Mesenchymal stem cell (in vitro differentiated cells and primary cell): ENCODE data around the gene SYPL1.

ENCODE experiments used
- DNase-seq: peaks from one replicate; pipeline ENCODE4 v3.0.0-alpha.2; 2013
- H2AFZ ChIP-seq: one replicate; pipeline ENCODE4 v1.6.1; 2013; ENCODE audit warnings: low read depth, mild to moderate bottlenecking, control low read depth, inconsistent platforms, low read length, moderate library complexity
- H2AK5ac ChIP-seq: 2 replicates; pipeline ENCODE4 v1.6.1; 2013; ENCODE audit warnings: low read length, moderate library complexity, mild to moderate bottlenecking, inconsistent platforms; ENCODE audit not compliant: severe bottlenecking
- H2BK120ac ChIP-seq: one replicate; pipeline ENCODE4 v1.6.1; 2013; ENCODE audit warnings: low read depth, mild to moderate bottlenecking, inconsistent platforms, low read length, moderate library complexity
- H2BK12ac ChIP-seq, 2 experiments: one replicate each; pipeline ENCODE4 v1.6.1; 2013; ENCODE audit warnings: inconsistent platforms in 2 of 2, low read length in 2 of 2, mild to moderate bottlenecking in 2 of 2, moderate library complexity in 2 of 2, control low read depth in 1 of 2
- H2BK15ac ChIP-seq: one replicate; pipeline ENCODE4 v1.6.1; 2013; ENCODE audit warnings: mild to moderate bottlenecking, low read depth, inconsistent platforms; ENCODE audit not compliant: poor library complexity, severe bottlenecking
- H2BK5ac ChIP-seq: 2 replicates; pipeline ENCODE4 v1.6.1; 2013; ENCODE audit warnings: low read depth, mild to moderate bottlenecking, low read length, control low read depth, inconsistent platforms; ENCODE audit not compliant: poor library complexity, severe bottlenecking
- H3K14ac ChIP-seq, 2 experiments: one replicate each; pipeline ENCODE4 v1.6.1; 2013; ENCODE audit warnings: inconsistent platforms in 2 of 2, low read length in 2 of 2, control low read depth in 1 of 2, mild to moderate bottlenecking in 1 of 2, moderate library complexity in 1 of 2
- H3K18ac ChIP-seq, 2 experiments: one replicate each; pipeline ENCODE4 v1.6.1; 2013; ENCODE audit warnings: inconsistent platforms in 2 of 2, low read length in 2 of 2, control low read depth in 1 of 2, low read depth in 1 of 2, mild to moderate bottlenecking in 1 of 2
- H3K23ac ChIP-seq, 2 experiments: one replicate each; pipeline ENCODE4 v1.6.1; 2013; ENCODE audit warnings: inconsistent platforms in 2 of 2, low read length in 2 of 2, mild to moderate bottlenecking in 2 of 2, moderate library complexity in 2 of 2, control low read depth in 1 of 2
- H3K27ac ChIP-seq: 2 replicates; pipeline ENCODE4 v1.5.1; 2013; ENCODE audit warnings: mild to moderate bottlenecking, moderate library complexity, low read length, control low read depth, inconsistent platforms; ENCODE audit not compliant: poor library complexity, severe bottlenecking
- H3K27me3 ChIP-seq, 2 experiments: 2 replicates each; pipeline versions ENCODE4 v1.6.1 to v1.7.0; 2013; ENCODE audit warnings: low read length in 2 of 2, mild to moderate bottlenecking in 2 of 2, moderate library complexity in 2 of 2, control low read depth in 1 of 2, inconsistent platforms in 1 of 2; ENCODE audit not compliant: control insufficient read depth in 1 of 2, insufficient read depth in 1 of 2
- H3K36me3 ChIP-seq, 2 experiments: 2 replicates each; pipeline versions ENCODE4 v1.6.1 to v1.7.0; 2013; ENCODE audit warnings: low read length in 2 of 2, control low read depth in 1 of 2, inconsistent platforms in 1 of 2, low read depth in 1 of 2, mild to moderate bottlenecking in 1 of 2; ENCODE audit not compliant: insufficient read depth in 2 of 2, control insufficient read depth in 1 of 2
- H3K4ac ChIP-seq, 2 experiments: one replicate each; pipeline ENCODE4 v1.6.1; 2013; ENCODE audit warnings: inconsistent platforms in 2 of 2, low read length in 2 of 2, mild to moderate bottlenecking in 2 of 2, moderate library complexity in 2 of 2, control low read depth in 1 of 2, low read depth in 1 of 2
- H3K4me1 ChIP-seq: 2 replicates; pipeline ENCODE4 v1.6.1; 2013; ENCODE audit warnings: low read depth, low read length, control low read depth; ENCODE audit not compliant: control insufficient read depth, insufficient read depth
- H3K4me2 ChIP-seq: 2 replicates; pipeline ENCODE4 v1.6.1; 2013; ENCODE audit warnings: low read length, mild to moderate bottlenecking, inconsistent platforms; ENCODE audit not compliant: poor library complexity, severe bottlenecking
- H3K4me3 ChIP-seq, 2 experiments: 2 replicates each; pipeline versions ENCODE4 v1.5.1 to v1.7.0; 2013; ENCODE audit warnings: low read length in 2 of 2, mild to moderate bottlenecking in 2 of 2, control low read depth in 1 of 2, low read depth in 1 of 2; ENCODE audit not compliant: insufficient read depth in 1 of 2
- H3K79me1 ChIP-seq: replicated peaks from 2 replicates; pipeline ENCODE4 v1.6.1; 2013; ENCODE audit warnings: mild to moderate bottlenecking, control low read depth, low read length, inconsistent platforms; ENCODE audit not compliant: poor library complexity, severe bottlenecking
- H3K9ac ChIP-seq: 2 replicates; pipeline ENCODE4 v1.7.0; 2013; ENCODE audit warnings: mild to moderate bottlenecking, low read length, moderate library complexity
- H3K9me3 ChIP-seq: 2 replicates; pipeline ENCODE4 v1.7.0; 2013; ENCODE audit warnings: mild to moderate bottlenecking, low read length; ENCODE audit not compliant: control insufficient read depth
- H4K8ac ChIP-seq: one replicate; pipeline ENCODE4 v1.6.1; 2013; ENCODE audit warnings: inconsistent platforms, mild to moderate bottlenecking, low read length, moderate library complexity
- H4K91ac ChIP-seq: one replicate; pipeline ENCODE4 v1.6.1; 2013; ENCODE audit warnings: mild to moderate bottlenecking, low read length, inconsistent platforms
- WGBS: methylation state at CpG from one replicate; pipeline ENCODE4 v1.1.7; 2013; ENCODE audit warnings: mixed read lengths; 5-methylcytosine and 5-hydroxymethylcytosine counted together

The SYPL1 gene

GRCh38 chr7:106069471-106070200, 42.5 kb downstream of the SYPL1 start:
- no peaks in the 10 kb centered on the region for H3K79me1 ChIP-seq
- H3K18ac ChIP-seq = no peak overlapping the region
- no peak overlapping the region for H2BK15ac ChIP-seq
- no peak overlapping the region for H3K9ac ChIP-seq
- H3K14ac ChIP-seq = no peak overlapping the region
- no peak overlapping the region for H3K27ac ChIP-seq
- DNase-seq = no peak
- H3K4ac ChIP-seq = no peak overlapping the region
- no peak overlapping the region for H2BK12ac ChIP-seq
- H3K27me3 ChIP-seq = no peaks in the 10 kb centered on the region
- no peak overlapping the region for H3K4me2 ChIP-seq
- H3K4me1 ChIP-seq = peaks cover 15% of the 10 kb centered on the region
- 83% methylated on average over 9 of the region's 9 CpGs for WGBS
- no peak overlapping the region for H4K8ac ChIP-seq
- H3K36me3 ChIP-seq = no peaks in the 10 kb centered on the region
- H3K9me3 ChIP-seq = no peaks in the 10 kb centered on the region
- no peak overlapping the region for H2AFZ ChIP-seq
- no peak overlapping the region for H4K91ac ChIP-seq
- H2AK5ac ChIP-seq = no peak overlapping the region
- H3K4me3 ChIP-seq = no peak overlapping the region
- H3K23ac ChIP-seq = no peak overlapping the region
- no peak overlapping the region for H2BK120ac ChIP-seq
- no peak overlapping the region for H2BK5ac ChIP-seq

- peak overlapping the region; percentile 2 for H3K9ac ChIP-seq
- no peak overlapping the region for H3K4me2 ChIP-seq
- no peak overlapping the region for H2BK5ac ChIP-seq
- H2AFZ ChIP-seq = no peak overlapping the region
- no peak overlapping the region for H3K27ac ChIP-seq
- H3K79me1 ChIP-seq = no peaks in the 10 kb centered on the region
- H2BK12ac ChIP-seq = no peak overlapping the region
- DNase-seq = no peak
- H2AK5ac ChIP-seq = no peak overlapping the region
- no peak overlapping the region for H2BK120ac ChIP-seq
- no peak overlapping the region for H4K91ac ChIP-seq
- no peak overlapping the region for H2BK15ac ChIP-seq
- no peak overlapping the region for H3K4me3 ChIP-seq
- no peaks in the 10 kb centered on the region for H3K36me3 ChIP-seq
- H3K4ac ChIP-seq = no peak overlapping the region
- no peak overlapping the region for H4K8ac ChIP-seq
- H3K18ac ChIP-seq = no peak overlapping the region
- H3K4me1 ChIP-seq = peaks cover 20% of the 10 kb centered on the region
- no peaks in the 10 kb centered on the region for H3K9me3 ChIP-seq
- 100% methylated on average over 2 of the region's 3 CpGs for WGBS
- H3K23ac ChIP-seq = no peak overlapping the region
- H3K27me3 ChIP-seq = no peaks in the 10 kb centered on the region
- no peak overlapping the region for H3K14ac ChIP-seq
Observed at GRCh38 chr7:106068986-106069385, 43.1 kb downstream of the SYPL1 start.

GRCh38 chr7:106068538-106068961, 43.6 kb downstream of the SYPL1 start:
- Histone ChIP-seq H3K14ac (peak overlapping the region in 1 of 2 experiments; percentile 15), H3K36me3 (no peaks in the 10 kb centered on the region), H2BK120ac (no peak overlapping the region), H3K27ac (no peak overlapping the region), H4K8ac (no peak overlapping the region), H3K27me3 (no peaks in the 10 kb centered on the region), H3K4ac (no peak overlapping the region), H3K23ac (no peak overlapping the region), H2BK5ac (no peak overlapping the region), H3K79me1 (no peaks in the 10 kb centered on the region), H3K4me3 (no peak overlapping the region), H4K91ac (no peak overlapping the region), H3K9ac (peak overlapping the region; percentile 2), H2AFZ (no peak overlapping the region), H2AK5ac (no peak overlapping the region), H3K9me3 (no peaks in the 10 kb centered on the region), H3K4me2 (no peak overlapping the region), H3K4me1 (peaks cover 20% of the 10 kb centered on the region), H2BK12ac (no peak overlapping the region), H3K18ac (no peak overlapping the region), H2BK15ac (no peak overlapping the region)
- DNase-seq = no peak
- WGBS = 86% methylated on average over 4 of the region's 4 CpGs

DNA sequence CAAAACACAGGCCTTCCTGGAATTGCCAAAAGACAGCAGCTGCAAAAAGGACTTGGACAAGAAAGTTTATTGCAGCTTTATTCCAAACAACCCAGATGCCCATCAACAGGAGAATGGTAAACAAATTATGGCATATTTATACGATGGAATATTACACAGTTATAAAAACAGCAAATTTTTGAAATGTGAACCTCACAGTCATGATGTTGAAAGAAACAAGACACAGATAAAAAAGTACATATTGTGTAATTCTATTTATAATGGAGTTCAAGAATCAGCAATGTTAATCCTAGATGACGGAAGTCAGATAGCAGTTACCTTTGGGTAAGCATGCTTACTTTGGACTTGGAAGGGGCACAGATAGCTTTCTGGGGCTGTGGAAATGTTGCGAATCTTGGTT, 44.4 kb downstream of the SYPL1 start:
- Histone ChIP-seq H3K4me2 (no peak overlapping the region), H2BK5ac (no peak overlapping the region), H3K4ac (no peak overlapping the region), H3K27me3 (no peaks in the 10 kb centered on the region), H3K4me1 (peaks cover 20% of the 10 kb centered on the region), H3K27ac (no peak overlapping the region), H3K9me3 (no peaks in the 10 kb centered on the region), H3K4me3 (no peak overlapping the region), H3K79me1 (no peaks in the 10 kb centered on the region), H2AFZ (no peak overlapping the region), H2BK12ac (no peak overlapping the region), H4K91ac (no peak overlapping the region), H2AK5ac (no peak overlapping the region), H3K36me3 (no peaks in the 10 kb centered on the region), H2BK15ac (no peak overlapping the region), H3K18ac (no peak overlapping the region), H4K8ac (no peak overlapping the region), H2BK120ac (no peak overlapping the region), H3K14ac (no peak overlapping the region), H3K23ac (no peak overlapping the region), H3K9ac (no peak overlapping the region)
- 94% methylated on average over 2 of the region's 3 CpGs for WGBS
- DNase-seq = no peak
